Measurements from ENCODE around the gene MAST3. TPM values are rescaled to one million over a fixed set of nuclear protein-coding genes. Genes with fewer than 3 reads are reported as not detected.

Gene MAST3
- total and polyA plus RNA-seq, 2 of the 13 experiments (the other 11 are each of a cell fraction or from before 2014, with no cell fraction given), result 4.1 to 4.6 TPM

GRCh38 chr19:18194554-18195238, 97.1 kb downstream of the MAST3 start:
- Histone ChIP-seq H3K4me2 (ENCODE audit: low read depth, low read length) (peak overlapping the region; percentile 91; the same call in 1 of the 2 replicates), H3K4me3 (replicated peaks in 1 of 3; ENCODE audit: insufficient read depth in 1 of 3, low read depth in 2 of 3, low read length in 3 of 3) (no peak overlapping the region), H3K9me3 (ENCODE audit: low read length) (no peaks in the 10 kb centered on the region), H3K4me1 (ENCODE audit: insufficient read depth, low read length) (peaks cover 29% of the 10 kb centered on the region), H3K79me2 (ENCODE audit: insufficient read depth, low read length) (peaks cover 7% of the 10 kb centered on the region), H3K36me3 (replicated peaks in 1 of 2; ENCODE audit: control insufficient read depth in 1 of 2, insufficient read depth in 2 of 2, low read length in 2 of 2) (peaks cover 5 to 14% of the 10 kb centered on the region in 2 experiments; a peak in 3 of 5 replicates), H4K20me1 (ENCODE audit: insufficient read depth, low read length) (no peaks in the 10 kb centered on the region), H2AFZ (ENCODE audit: low read length) (no peak overlapping the region), H3K27ac (ENCODE audit: extremely low read length, insufficient read depth, low read length) (no peak overlapping the region), H3K27me3 (ENCODE audit: control insufficient read depth in 1 of 2, insufficient read depth in 2 of 2, low read length in 2 of 2) (no peaks in the 10 kb centered on the region; a peak in 1 of 5 replicates), H3K9ac (ENCODE audit: insufficient read depth, low read depth, low read length) (no peak overlapping the region)
- no TSS peak for BruUV-seq (replicated peaks)
- ATAC-seq, result no peak
- in situ Hi-C loops (cut with HindIII; ENCODE audit: extremely low pct_ligation_motif_present, low pct_unique_long_range_greater_than_20kb), result no loop called here
- CTCF ChIA-PET (ENCODE audit: low intra/inter-chr PET ratio, low total read pairs), result no interaction called here
- intact Hi-C loops (cut with micrococcal nuclease; ENCODE audit: unreplicated experiment), result no loop called here
- DNase-seq (ENCODE audit: low spot score), result no peak
- WGBS (ENCODE audit: low lambda C conversion rate), result 89% methylated on average over 25 of the region's 27 CpGs
- TF ChIP-seq ZFP37 (CRISPR knock-in tag; IDR thresholded peaks at IDR 0.05; ENCODE audit: borderline replicate concordance) (no peak), ZNF576 (CRISPR knock-in tag; IDR thresholded peaks at IDR 0.05) (no peak), ZNF253 (CRISPR knock-in tag; IDR thresholded peaks at IDR 0.05; ENCODE audit: borderline replicate concordance) (no peak), MZF1 (CRISPR knock-in tag; IDR thresholded peaks at IDR 0.05; ENCODE audit: borderline replicate concordance) (no peak), CREB1 (IDR thresholded peaks at IDR 0.05) (no peak), CREB1 (CRISPR knock-in tag; IDR thresholded peaks at IDR 0.05) (no peak), ZNF317 (CRISPR knock-in tag; IDR thresholded peaks at IDR 0.05) (no peak), ZNF224 (CRISPR knock-in tag; IDR thresholded peaks at IDR 0.05) (no peak), ESRRA (CRISPR knock-in tag; IDR thresholded peaks at IDR 0.05; ENCODE audit: low read depth) (no peak), TFDP1 (CRISPR knock-in tag; IDR thresholded peaks at IDR 0.05; ENCODE audit: borderline replicate concordance) (no peak), ZFY (CRISPR knock-in tag; IDR thresholded peaks at IDR 0.05) (no peak), HOXA9 (CRISPR knock-in tag; IDR thresholded peaks at IDR 0.05; ENCODE audit: borderline replicate concordance) (no peak), ZNF207 (IDR thresholded peaks at IDR 0.05; ENCODE audit: borderline replicate concordance) (no peak), TOE1 (CRISPR knock-in tag; IDR thresholded peaks at IDR 0.05) (no peak), RARG (CRISPR knock-in tag; IDR thresholded peaks at IDR 0.05; ENCODE audit: low read depth) (no peak), ZNF431 (CRISPR knock-in tag; IDR thresholded peaks at IDR 0.05; ENCODE audit: borderline replicate concordance, low read depth) (no peak), KLF12 (CRISPR knock-in tag; IDR thresholded peaks at IDR 0.05; ENCODE audit: borderline replicate concordance) (no peak), GLI4 (CRISPR knock-in tag; IDR thresholded peaks at IDR 0.05; ENCODE audit: borderline replicate concordance) (no peak)
- TF ChIP-seq, protein P1, sequence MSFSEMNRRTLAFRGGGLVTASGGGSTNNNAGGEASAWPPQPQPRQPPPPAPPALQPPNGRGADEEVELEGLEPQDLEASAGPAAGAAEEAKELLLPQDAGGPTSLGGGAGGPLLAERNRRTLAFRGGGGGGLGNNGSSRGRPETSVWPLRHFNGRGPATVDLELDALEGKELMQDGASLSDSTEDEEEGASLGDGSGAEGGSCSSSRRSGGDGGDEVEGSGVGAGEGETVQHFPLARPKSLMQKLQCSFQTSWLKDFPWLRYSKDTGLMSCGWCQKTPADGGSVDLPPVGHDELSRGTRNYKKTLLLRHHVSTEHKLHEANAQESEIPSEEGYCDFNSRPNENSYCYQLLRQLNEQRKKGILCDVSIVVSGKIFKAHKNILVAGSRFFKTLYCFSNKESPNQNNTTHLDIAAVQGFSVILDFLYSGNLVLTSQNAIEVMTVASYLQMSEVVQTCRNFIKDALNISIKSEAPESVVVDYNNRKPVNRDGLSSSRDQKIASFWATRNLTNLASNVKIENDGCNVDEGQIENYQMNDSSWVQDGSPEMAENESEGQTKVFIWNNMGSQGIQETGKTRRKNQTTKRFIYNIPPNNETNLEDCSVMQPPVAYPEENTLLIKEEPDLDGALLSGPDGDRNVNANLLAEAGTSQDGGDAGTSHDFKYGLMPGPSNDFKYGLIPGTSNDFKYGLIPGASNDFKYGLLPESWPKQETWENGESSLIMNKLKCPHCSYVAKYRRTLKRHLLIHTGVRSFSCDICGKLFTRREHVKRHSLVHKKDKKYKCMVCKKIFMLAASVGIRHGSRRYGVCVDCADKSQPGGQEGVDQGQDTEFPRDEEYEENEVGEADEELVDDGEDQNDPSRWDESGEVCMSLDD (CRISPR knock-in tag; IDR thresholded peaks at IDR 0.05; ENCODE audit: borderline replicate concordance), result no peak
- POLR2A ChIA-PET, result no interaction called here
- no peak for FAIRE-seq

Measured in HepG2 (cell line).